IPS-18c (cell line): ENCODE measurements around the gene NSG1.
"Not testable (repeated sequence)": the region's sequence is repeated elsewhere in the genome, so short reads cannot be mapped to it uniquely, and the experiment has no call there.

Experiments
- H3K4me3 ChIP-seq: 2 replicates; pipeline ENCODE4 v1.7.0; 2013; ENCODE audit warnings: low read depth, mild to moderate bottlenecking, low read length, moderate library complexity; ENCODE audit not compliant: insufficient read depth
- H3K9me3 ChIP-seq: one replicate; pipeline ENCODE4 v1.6.1; 2013; ENCODE audit warnings: mild to moderate bottlenecking, low read length, moderate library complexity; ENCODE audit not compliant: control insufficient read depth, insufficient read depth

Gene NSG1

DNA sequence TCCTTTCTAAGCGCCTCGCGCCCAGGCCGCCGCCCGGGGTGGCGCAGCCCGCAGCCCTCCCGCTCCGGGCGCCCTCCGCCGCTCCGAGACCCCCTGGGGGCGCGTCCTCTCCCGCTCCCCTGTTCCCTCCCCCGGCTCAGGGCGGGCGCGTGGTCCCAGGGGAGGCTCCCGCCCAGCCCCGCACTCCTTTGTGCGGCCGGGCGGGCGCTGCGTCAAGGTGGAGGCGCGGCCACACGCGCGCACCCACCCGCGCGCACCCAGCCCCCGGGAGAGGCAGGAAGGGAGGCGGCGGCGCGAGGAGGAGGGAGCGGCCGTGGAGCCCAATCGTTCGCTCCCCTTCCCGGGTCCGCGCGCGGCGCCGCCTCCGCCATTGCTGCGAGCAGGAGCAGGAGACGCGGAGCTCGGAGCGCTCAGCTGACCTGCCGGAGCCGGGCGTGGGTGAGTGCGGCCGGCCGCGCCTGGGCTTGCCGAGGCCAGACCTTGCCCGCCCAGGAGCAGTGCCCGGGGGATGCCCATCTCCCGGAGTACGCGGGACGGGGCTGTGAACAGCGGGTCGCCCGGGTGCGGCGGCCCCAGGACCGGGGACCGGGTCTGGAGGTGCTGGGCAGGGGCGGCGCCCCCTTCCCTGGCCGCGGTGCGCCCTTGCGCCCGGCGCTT lies at the start of gene NSG1:
Gene NSG1, plus strand, starts transcription at position 367 of the 657 bp plus-strand sequence. CDS start 528 bp downstream, outside the sequence.
- Histone ChIP-seq H3K9me3 (no peaks in the 10 kb centered on the region), H3K4me3 (peak within 1 kb of the TSS; percentile 77)

DNA sequence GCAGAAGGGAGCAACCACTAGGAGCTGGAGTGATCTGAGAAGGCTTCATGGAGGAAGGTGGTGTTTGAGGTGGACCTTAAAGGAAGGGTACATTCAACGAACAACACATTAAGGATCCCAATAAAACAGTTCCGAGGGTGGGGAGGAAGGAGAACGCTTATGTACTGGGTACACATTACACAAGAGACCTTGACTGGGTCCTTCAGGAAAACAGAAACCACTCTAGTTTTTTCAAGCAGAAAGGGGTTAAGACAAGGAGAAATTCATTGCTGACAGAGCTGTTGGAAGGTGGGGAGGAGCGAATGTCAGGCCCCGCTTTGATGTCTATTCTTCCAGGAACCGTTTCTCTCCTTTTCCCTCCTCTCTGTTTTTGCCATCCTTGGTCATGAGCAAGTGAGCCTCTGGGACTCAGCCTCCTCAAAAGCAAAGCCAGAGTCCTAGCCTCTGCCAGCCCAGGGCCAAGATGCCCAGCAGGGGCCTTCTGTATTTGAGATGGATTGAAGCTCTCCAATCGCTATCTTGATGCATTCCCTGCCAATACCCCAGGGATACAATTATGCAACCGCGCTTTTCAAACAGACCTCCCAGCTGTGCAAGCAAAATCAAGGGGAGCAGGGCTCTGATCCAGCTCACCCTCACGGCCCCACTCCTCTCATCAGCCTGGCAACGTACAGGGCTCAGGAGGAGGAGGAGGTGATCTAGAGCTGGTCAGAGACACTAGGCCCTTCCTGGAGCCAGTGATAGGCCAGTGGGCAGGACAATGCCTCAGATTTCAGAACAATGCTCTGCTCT lies 48.5 kb upstream of the NSG1 start:
- Histone ChIP-seq H3K9me3 (no peaks in the 10 kb centered on the region), H3K4me3 (no peak overlapping the region)

- no peaks in the 10 kb centered on the region for H3K9me3 ChIP-seq
- no peak overlapping the region for H3K4me3 ChIP-seq
Observed at GRCh38 chr4:4339504-4340085, 47.3 kb upstream of the NSG1 start.

DNA sequence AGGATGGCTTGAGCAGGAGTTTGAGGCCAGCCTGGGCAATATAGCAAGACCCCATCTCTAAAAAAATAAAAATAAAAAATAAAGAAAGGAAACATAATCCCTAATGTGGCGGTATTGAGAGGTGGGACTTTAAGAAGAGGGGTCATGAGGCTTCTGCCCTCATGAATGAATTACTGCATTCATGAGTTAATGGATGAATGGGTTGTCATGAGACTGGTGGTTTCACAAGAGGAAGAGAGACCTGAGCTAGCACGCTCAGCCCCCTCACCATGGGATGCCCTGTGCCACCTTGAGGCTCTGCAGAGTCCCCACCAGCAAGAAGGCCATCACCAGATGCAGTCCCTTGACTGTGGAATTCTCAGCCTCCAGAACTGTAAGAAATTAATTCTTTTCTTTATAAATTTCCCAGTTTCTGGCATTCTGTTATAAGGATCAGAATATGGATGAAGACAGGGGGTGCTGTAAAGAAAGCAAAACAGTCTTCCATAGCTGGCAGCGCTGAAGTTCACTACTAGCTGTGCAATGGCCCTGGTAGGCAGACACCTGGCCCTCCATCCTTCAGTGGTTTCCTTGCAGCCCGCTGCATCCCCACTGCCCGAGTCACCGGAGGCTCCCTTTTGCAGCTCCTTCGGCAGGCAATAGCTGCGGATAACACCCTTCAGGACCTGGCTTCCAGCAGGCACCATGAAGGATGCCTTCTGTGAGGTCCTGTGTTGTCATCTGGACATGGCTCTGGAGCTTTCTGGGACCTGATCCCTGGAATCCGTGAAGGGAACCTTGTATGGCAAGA lies 44.8 kb upstream of the NSG1 start:
- Histone ChIP-seq H3K4me3 (no peak overlapping the region), H3K9me3 (no peaks in the 10 kb centered on the region)

GRCh38 chr4:4343038-4343437 lies 43.9 kb upstream of the NSG1 start:
- H3K4me3 ChIP-seq = no peak overlapping the region
- no peaks in the 10 kb centered on the region for H3K9me3 ChIP-seq

- no peak overlapping the region for H3K4me3 ChIP-seq
- H3K9me3 ChIP-seq = no peaks in the 10 kb centered on the region
Observed at GRCh38 chr4:4344915-4345527, 41.9 kb upstream of the NSG1 start.

GRCh38 chr4:4347585-4347984 lies 39.3 kb upstream of the NSG1 start:
- H3K9me3 ChIP-seq = no peaks in the 10 kb centered on the region
- no peak overlapping the region for H3K4me3 ChIP-seq

DNA sequence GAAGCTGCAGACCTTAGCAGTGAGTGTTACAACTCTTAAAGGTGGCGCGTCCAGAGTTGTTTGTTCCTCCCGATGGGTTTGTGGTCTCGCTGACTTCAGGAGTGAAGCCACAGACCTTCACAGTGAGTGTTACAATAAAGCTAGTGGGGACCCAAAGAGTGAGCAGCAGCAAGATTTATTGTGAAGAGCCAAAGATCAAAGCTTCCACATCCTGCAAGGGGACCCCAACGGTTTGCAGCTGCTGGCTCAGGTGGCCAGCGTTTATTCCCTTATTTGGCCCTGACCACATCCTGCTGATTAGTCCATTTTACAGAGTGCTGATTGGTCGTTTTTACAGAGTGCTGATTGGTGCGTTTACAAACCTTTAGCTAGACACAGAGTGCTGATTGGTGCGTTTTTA lies 38.3 kb upstream of the NSG1 start:
- not testable (repeated sequence) for H3K4me3 ChIP-seq, H3K9me3 ChIP-seq

DNA sequence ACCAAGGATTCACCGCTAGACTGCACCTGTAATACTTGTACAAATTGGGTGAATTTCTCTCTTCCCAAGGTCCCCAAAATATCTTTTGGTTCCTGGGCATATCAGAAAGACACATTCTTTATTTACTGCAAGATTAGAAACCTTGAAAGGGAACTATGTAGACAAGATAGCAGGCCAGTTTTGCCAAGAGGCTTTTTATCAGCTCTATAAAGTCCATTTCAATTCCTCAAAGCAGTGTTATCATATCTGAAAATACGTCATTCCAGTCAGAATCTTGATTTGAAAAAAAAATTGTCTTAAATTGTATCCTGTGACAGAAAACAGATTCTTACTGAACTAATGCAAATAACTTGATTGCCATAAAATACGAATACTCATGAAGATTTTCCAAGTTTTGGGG lies 37.0 kb upstream of the NSG1 start:
- H3K4me3 ChIP-seq = no peak overlapping the region
- H3K9me3 ChIP-seq = no peaks in the 10 kb centered on the region

GRCh38 chr4:4350909-4351308 lies 36.0 kb upstream of the NSG1 start:
- H3K4me3 ChIP-seq = no peak overlapping the region
- no peaks in the 10 kb centered on the region for H3K9me3 ChIP-seq

- no peaks in the 10 kb centered on the region for H3K9me3 ChIP-seq
- no peak overlapping the region for H3K4me3 ChIP-seq
Observed at GRCh38 chr4:4355302-4355701, 31.6 kb upstream of the NSG1 start.

DNA sequence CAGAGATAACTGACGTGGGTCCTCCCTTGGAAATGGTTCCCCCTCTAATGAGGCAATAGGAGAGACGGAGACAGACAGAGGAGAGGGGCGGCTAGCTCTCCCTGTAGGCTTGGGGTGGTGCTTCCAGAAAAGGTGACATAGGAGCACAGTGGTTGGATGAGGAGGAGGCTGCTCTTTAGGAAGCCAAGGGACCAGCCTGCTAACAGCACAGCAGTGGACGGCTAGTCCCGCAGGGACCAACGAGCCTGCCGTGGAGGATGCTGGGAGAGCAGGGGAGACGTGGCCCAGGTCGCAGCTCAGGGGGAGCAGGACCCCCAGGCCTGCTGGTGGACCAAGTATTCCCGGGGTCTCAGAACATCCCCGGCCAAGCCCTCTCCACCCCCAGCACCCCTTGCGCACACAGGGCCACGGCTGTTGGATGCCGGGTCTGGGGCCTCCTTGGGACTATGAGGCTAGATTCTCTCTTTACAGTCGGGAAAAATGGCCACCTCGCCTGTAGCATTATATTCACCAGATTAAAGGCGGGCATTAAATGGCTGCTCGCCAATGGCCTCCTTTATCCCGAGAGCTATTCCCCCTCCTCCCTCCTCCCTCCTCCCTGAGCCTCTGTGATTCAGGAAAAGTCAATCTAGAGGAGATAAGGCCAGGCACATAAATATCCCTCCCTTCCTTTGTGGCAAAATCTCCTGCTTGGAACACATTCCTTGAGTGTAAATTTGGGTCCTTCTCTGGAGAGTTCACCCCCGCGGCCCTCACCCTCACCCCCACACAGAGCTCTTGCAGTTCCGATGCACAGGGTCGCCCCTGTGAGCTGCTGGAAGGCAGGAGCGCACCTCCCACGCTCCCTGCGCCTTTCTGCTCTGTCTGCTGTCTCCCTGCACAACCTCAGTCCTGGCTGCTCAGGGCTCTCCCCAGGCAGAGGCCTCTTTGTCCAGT lies 30.5 kb upstream of the NSG1 start:
- Histone ChIP-seq H3K4me3 (no peak overlapping the region), H3K9me3 (no peaks in the 10 kb centered on the region)

- Histone ChIP-seq H3K9me3 (no peaks in the 10 kb centered on the region), H3K4me3 (no peak overlapping the region)
Observed at GRCh38 chr4:4358093-4358854, 28.6 kb upstream of the NSG1 start.

DNA sequence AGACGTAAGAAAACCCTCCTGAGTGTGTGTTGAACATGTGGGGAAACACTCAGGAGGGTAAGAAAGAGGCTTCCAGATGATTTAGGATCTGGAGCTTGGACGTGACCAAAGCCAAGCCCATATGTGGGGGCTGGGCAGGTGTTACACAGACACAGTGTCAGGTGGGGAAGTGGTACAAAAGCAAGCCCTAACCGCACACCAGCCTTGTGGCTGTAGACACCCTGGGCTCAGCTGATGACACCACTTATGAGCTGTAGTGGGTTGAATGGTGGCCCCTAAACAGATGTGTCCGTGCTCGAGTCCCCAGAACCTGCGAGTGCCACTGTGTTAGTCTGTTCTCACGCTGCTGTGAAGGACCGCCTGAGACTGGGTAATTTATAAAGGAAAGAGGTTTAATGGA lies 25.0 kb upstream of the NSG1 start:
- Histone ChIP-seq H3K4me3 (no peak overlapping the region), H3K9me3 (no peaks in the 10 kb centered on the region)

DNA sequence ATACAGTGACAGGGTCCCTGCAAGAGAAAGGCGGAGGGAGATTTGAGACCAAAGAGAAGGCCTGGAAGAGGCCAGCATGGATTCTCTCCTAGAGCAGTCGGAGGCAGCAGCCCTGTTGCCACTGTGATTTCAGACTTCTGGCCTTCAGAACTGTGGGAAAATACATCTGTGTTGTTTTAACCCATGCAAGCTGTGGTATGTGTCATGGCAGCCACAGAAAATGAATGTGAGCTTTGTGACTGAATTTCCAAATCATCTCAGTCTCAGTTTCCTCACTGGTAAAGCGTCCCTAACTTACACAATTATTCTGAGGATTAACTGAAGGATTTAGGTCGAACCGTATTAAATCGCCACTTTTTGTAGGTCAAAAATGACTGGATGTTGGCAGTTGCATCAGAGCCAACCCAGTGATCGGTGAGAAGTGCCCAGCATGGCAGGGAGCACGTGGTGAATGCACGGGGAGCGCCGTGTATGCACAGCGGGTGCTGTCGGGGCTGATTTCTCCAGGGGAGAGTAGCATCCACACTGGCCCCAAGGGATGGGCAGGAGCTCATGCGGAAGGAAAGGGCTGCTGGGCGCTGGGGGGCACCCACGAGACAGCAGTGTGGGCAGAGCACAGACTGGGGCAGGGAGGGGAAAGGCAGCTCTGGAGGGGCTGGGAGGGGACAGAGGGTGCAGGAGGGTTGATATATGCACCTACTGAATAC lies 23.8 kb upstream of the NSG1 start:
- Histone ChIP-seq H3K9me3 (no peaks in the 10 kb centered on the region), H3K4me3 (no peak overlapping the region)
